ENCODE measurements around the gene MRTFA. TPM values are rescaled to one million over a fixed set of nuclear protein-coding genes. Genes with fewer than 3 reads are reported as not detected.
A peak's percentile ranks its signal among the peaks of the same experiment; 100 is the strongest.

The MRTFA gene
- total RNA-seq, 1 donor from 2014 or later, result 19.2 TPM

DNA sequence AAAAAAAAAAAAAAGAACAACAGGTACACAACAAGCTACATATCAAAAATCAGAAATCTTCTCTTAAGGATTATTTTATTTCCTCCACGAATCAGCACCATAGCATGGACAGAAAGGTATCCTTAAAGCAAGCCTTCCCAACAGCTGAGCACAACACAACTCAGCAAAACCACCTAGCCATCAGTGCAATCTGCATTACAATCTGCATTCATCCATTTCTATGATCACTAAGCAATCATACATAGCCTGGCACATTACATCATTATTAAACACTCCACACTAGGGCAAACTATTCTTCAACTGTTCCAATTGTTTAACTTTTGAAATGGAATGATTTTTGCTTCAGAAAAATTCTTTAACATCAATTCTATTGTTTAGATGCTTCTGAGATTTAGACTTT lies 29.0 kb downstream of the MRTFA start:
- intact Hi-C loops (cut with micrococcal nuclease), result no loop called here
- H3K27me3 ChIP-seq (ENCODE audit: low read depth), result no peaks in the 10 kb centered on the region
- H3K36me3 ChIP-seq, result no peaks in the 10 kb centered on the region
- no peak overlapping the region for H3K27ac ChIP-seq (replicated peaks)
- peaks cover 80% of the 10 kb centered on the region for H3K4me1 ChIP-seq
- TF ChIP-seq, protein P1, sequence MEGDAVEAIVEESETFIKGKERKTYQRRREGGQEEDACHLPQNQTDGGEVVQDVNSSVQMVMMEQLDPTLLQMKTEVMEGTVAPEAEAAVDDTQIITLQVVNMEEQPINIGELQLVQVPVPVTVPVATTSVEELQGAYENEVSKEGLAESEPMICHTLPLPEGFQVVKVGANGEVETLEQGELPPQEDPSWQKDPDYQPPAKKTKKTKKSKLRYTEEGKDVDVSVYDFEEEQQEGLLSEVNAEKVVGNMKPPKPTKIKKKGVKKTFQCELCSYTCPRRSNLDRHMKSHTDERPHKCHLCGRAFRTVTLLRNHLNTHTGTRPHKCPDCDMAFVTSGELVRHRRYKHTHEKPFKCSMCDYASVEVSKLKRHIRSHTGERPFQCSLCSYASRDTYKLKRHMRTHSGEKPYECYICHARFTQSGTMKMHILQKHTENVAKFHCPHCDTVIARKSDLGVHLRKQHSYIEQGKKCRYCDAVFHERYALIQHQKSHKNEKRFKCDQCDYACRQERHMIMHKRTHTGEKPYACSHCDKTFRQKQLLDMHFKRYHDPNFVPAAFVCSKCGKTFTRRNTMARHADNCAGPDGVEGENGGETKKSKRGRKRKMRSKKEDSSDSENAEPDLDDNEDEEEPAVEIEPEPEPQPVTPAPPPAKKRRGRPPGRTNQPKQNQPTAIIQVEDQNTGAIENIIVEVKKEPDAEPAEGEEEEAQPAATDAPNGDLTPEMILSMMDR (IDR thresholded peaks at IDR 0.05; ENCODE audit: borderline replicate concordance), result no peak
- H3K9me3 ChIP-seq (replicated peaks), result no peaks in the 10 kb centered on the region
- no peak overlapping the region for H3K4me3 ChIP-seq
- no peak for DNase-seq

DNA sequence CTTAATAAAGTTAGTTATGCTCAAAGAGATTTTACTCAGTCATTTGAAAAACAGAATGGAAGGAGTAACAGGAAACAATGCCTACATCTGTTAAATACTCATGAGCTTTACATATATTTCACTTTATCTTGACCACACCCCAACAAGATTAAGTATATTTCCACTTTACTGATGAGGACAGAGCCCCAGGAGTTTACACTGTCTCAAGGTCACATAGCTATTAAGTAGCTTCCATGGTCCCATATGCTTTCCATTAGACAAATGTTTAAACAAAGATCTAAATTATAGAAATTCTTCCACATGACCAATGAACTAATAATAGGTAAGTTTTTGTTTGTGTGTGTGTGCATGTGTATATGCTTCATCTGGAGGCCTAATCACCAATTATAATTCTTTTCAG lies 30.2 kb downstream of the MRTFA start:
- no peaks in the 10 kb centered on the region for H3K36me3 ChIP-seq
- H3K4me1 ChIP-seq, result peaks cover 80% of the 10 kb centered on the region
- intact Hi-C loops (cut with micrococcal nuclease), result no loop called here
- no peaks in the 10 kb centered on the region for H3K27me3 ChIP-seq (ENCODE audit: low read depth)
- H3K27ac ChIP-seq (replicated peaks), result peak overlapping the region; percentile 28
- no peak overlapping the region for H3K4me3 ChIP-seq
- H3K9me3 ChIP-seq (replicated peaks), result no peaks in the 10 kb centered on the region
- TF ChIP-seq, protein P1 (IDR thresholded peaks at IDR 0.05; ENCODE audit: borderline replicate concordance), result no peak
- no peak for DNase-seq

DNA sequence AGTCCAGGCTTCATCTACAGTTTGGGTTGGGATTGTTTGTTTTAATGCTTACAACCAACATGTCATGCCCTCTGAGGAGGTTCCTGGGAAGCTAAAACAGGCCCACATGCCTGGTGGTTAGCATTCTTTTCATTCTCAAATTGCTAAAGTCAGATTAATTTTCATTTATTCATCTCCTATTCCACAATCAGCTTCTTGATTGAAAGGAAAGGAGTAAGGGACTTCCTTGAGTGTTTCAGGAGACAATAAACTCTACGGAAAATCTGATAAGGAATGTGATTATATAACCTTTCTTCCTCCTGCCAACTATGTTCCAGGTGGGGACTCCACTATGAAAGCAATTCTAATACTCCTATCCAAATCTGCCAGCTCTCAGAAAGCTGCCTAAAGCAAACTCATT lies 30.8 kb downstream of the MRTFA start:
- H3K27me3 ChIP-seq (ENCODE audit: low read depth), result no peaks in the 10 kb centered on the region
- H3K36me3 ChIP-seq, result no peaks in the 10 kb centered on the region
- intact Hi-C loops (cut with micrococcal nuclease), result no loop called here
- H3K4me3 ChIP-seq, result no peak overlapping the region
- H3K9me3 ChIP-seq (replicated peaks), result no peaks in the 10 kb centered on the region
- peaks cover 80% of the 10 kb centered on the region for H3K4me1 ChIP-seq
- TF ChIP-seq, protein P1 (IDR thresholded peaks at IDR 0.05; ENCODE audit: borderline replicate concordance), result no peak
- no peak for DNase-seq
- H3K27ac ChIP-seq (replicated peaks), result peak overlapping the region; percentile 28

DNA sequence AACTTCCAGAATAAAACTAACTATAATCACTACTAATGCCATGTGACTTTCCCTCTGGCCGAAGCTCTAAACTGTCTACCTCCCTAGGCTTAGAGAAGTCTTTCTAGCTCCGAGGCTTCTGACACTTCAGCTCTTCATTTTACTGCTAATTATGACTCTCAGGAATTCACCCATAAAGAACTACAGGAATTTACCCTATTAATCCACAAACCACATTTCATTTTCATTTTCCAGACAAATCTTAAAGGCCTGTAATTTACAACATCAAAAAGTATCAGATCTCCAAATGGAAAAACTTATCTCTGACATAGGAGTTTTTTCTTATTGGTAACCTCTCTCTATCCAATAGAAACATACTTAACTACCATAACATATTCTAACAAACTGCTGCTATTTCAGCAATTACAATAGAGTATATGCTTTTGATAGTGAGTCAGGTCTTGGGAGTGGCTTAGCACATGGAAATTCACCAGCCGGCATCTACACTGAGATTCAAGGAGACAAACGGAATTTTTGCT lies 33.4 kb downstream of the MRTFA start:
- DNase-seq, result no peak
- H3K9me3 ChIP-seq (replicated peaks), result no peaks in the 10 kb centered on the region
- H3K4me3 ChIP-seq, result no peak overlapping the region
- intact Hi-C loops (cut with micrococcal nuclease), result no loop called here
- H3K4me1 ChIP-seq, result peaks cover 69% of the 10 kb centered on the region
- H3K27me3 ChIP-seq (ENCODE audit: low read depth), result no peaks in the 10 kb centered on the region
- peak overlapping the region; percentile 27 for H3K27ac ChIP-seq (replicated peaks)
- no peaks in the 10 kb centered on the region for H3K36me3 ChIP-seq
- TF ChIP-seq, protein P1 (IDR thresholded peaks at IDR 0.05; ENCODE audit: borderline replicate concordance), result no peak

DNA sequence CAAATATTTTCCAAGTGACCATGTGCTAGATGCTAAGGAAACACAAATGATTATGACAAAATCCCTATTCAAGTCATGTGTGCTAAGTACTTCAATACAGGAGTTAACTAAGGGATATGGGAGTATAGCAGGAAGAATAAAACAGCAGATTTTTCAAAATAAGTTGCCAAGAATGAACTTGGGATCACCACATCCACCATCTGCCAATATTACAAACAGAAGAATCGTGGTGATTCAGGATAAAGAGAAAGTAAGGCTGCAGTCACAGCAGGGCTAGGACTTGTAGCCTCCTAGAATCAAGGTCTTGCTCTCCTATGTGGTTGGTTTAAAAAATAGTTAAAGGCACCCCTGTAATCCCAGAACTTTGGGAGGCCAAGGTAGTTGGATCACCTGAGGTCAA lies 34.3 kb downstream of the MRTFA start:
- intact Hi-C loops (cut with micrococcal nuclease), result no loop called here
- Histone ChIP-seq H3K9me3 (replicated peaks) (no peaks in the 10 kb centered on the region), H3K27me3 (ENCODE audit: low read depth) (no peaks in the 10 kb centered on the region), H3K36me3 (no peaks in the 10 kb centered on the region), H3K27ac (replicated peaks) (no peak overlapping the region), H3K4me3 (no peak overlapping the region), H3K4me1 (peaks cover 70% of the 10 kb centered on the region)
- no peak for DNase-seq
- TF ChIP-seq, protein P1 (IDR thresholded peaks at IDR 0.05; ENCODE audit: borderline replicate concordance), result no peak

Measured in left ventricle myocardium inferior (tissue), 1 donor.